Thoracic aorta (tissue), 2 donors: Measurements from ENCODE around the gene COL24A1. TPM values are rescaled to one million over a fixed set of nuclear protein-coding genes. Genes with fewer than 3 reads are reported as not detected.

Experiments
- ATAC-seq: fragments of 150-250 bp; one replicate; pipeline ENCODE4 v1.8.0; 2017; ENCODE audit warnings: low read depth; ENCODE audit not compliant: insufficient number of reproducible peaks, low FRiP score
- DNase-seq: peaks from one replicate; pipeline ENCODE4 v3.0.0-alpha.2; 2020; ENCODE audit warnings: low spot score
- H3K27ac ChIP-seq, 2 donors: fragments of 200-600 bp; sonication (generic); 1 replicate in 1 of 2; 2 replicates in 1 of 2; pipeline ENCODE4 v1.5.1; 2016; ENCODE audit warnings: mild to moderate bottlenecking in 2 of 2, moderate library complexity in 2 of 2
- H3K27me3 ChIP-seq: fragments of 200-600 bp; sonication (generic); replicated peaks from 2 replicates; pipeline ENCODE4 v1.6.0; 2016; ENCODE audit warnings: mild to moderate bottlenecking; ENCODE audit not compliant: insufficient read depth
- H3K36me3 ChIP-seq: fragments of 200-600 bp; sonication (generic); one replicate; pipeline ENCODE4 v1.5.1; 2016
- H3K4me1 ChIP-seq, 2 donors: fragments of 200-600 bp; sonication (generic); 1 replicate in 1 of 2; 2 replicates in 1 of 2; pipeline versions ENCODE4 v1.5.1 to v1.6.0; 2016; ENCODE audit warnings: low read depth in 2 of 2, mild to moderate bottlenecking in 1 of 2; ENCODE audit not compliant: control insufficient read depth in 1 of 2
- H3K4me3 ChIP-seq: fragments of 200-600 bp; sonication (generic); 2 replicates; pipeline ENCODE4 v1.5.1; 2016; ENCODE audit warnings: mild to moderate bottlenecking
- H3K9me3 ChIP-seq: fragments of 200-600 bp; sonication (generic); 2 replicates; pipeline ENCODE4 v1.5.1; 2016
- total RNA-seq, 2 donors: library from RNA; depleted of rRNA; stranded (reverse); fragments of >200 nt; gene quantifications; one replicate each; pipeline versions ENCODE4 v1.1.0 to v1.2.3, GENCODE V29; 2016
- TF ChIP-seq, protein P1 (sequence below): fragments of 200-600 bp; sonication (generic); IDR thresholded peaks from one replicate; pipeline ENCODE4 v1.5.1; 2019; ENCODE audit warnings: antibody characterized with exemption

Gene COL24A1
- total RNA-seq, 2 donors from 2014 or later: 1.6 to 2.8 TPM

DNA sequence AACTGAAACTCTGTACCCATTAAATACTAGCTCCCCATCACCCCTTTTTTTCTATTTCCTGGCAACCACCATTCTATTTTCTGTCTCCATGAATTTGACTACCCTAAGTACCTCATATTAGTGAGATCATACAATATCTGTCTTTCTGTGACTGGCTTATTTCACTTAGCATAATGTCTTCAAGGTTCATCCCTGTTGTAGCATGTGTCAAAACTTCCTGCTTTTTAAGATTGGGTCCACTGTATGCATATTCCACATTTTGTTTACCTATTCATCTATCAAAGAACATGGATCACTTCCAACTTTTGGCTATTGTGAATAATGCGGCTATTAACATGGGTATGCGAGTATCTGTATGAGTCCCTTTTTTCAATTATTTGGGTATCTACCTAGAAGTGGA, 266.7 kb downstream of the COL24A1 start:
- Histone ChIP-seq H3K4me3 (no peak overlapping the region), H3K9me3 (no peaks in the 10 kb centered on the region), H3K4me1 (no peaks in the 10 kb centered on the region), H3K27ac (no peak overlapping the region), H3K27me3 (no peaks in the 10 kb centered on the region), H3K36me3 (no peaks in the 10 kb centered on the region)
- TF ChIP-seq, protein P1, sequence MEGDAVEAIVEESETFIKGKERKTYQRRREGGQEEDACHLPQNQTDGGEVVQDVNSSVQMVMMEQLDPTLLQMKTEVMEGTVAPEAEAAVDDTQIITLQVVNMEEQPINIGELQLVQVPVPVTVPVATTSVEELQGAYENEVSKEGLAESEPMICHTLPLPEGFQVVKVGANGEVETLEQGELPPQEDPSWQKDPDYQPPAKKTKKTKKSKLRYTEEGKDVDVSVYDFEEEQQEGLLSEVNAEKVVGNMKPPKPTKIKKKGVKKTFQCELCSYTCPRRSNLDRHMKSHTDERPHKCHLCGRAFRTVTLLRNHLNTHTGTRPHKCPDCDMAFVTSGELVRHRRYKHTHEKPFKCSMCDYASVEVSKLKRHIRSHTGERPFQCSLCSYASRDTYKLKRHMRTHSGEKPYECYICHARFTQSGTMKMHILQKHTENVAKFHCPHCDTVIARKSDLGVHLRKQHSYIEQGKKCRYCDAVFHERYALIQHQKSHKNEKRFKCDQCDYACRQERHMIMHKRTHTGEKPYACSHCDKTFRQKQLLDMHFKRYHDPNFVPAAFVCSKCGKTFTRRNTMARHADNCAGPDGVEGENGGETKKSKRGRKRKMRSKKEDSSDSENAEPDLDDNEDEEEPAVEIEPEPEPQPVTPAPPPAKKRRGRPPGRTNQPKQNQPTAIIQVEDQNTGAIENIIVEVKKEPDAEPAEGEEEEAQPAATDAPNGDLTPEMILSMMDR: no peak
- DNase-seq (no peak), ATAC-seq (no peak)

DNA sequence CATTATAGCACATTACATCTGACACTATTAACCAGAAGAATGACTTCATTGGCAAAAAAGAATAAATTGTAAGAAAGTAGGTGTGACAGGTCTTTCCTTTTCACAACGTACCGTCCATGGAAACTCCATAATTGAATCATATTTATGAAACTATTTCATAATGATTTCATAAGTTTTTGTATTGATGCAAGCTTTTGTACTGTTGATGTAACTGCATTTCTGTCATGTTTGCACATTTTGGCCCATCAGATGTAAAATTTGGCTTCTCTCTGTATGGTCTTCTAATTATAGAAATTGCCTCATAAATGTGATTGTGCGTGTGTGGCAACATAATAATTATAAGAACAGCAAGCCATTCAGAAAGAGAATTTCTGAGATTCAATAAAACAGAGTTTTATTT, 267.7 kb downstream of the COL24A1 start:
- TF ChIP-seq, protein P1: no peak
- ATAC-seq (no peak), DNase-seq (no peak)
- H3K4me3 ChIP-seq: no peak overlapping the region
- no peaks in the 10 kb centered on the region for H3K27me3 ChIP-seq
- no peaks in the 10 kb centered on the region for H3K36me3 ChIP-seq
- no peak overlapping the region for H3K27ac ChIP-seq
- no peaks in the 10 kb centered on the region for H3K9me3 ChIP-seq
- no peaks in the 10 kb centered on the region for H3K4me1 ChIP-seq

DNA sequence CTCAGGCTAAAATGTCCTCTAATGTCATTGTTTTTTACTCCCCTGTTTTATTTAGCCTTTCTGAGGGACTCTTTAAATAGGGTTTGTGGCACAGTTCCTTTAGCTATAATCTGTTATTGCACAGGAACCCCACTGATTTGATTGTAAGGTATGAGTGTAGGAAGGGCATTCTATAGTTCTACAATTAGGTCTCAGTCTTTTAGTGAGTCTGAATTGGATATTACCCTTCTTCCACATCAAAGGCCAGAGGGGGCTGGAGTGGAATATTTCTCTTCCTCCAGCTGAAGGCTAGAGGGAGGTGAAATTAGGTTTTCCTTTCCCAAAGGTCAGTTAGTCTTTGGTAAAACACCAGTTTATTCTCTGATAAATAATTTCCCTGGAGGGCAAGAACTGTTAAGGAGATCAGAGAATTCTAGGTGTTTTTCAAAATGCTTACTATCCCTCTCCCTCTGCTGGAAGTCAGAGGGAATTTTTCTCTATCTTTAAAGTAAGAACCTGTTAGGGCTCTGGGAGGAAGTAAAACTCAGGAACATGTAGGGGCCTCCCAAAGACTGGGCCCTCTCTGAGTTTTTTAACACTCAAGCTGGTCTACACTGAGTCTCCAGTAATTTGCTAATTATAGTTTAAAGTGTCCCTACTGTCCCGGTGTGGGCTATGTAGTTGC, 272.1 kb downstream of the COL24A1 start:
- Histone ChIP-seq H3K9me3 (no peaks in the 10 kb centered on the region), H3K4me1 (no peaks in the 10 kb centered on the region), H3K36me3 (no peaks in the 10 kb centered on the region), H3K27me3 (no peaks in the 10 kb centered on the region), H3K27ac (no peak overlapping the region), H3K4me3 (no peak overlapping the region)
- TF ChIP-seq, protein P1: peak; percentile 15
- ATAC-seq (no peak), DNase-seq (no peak)

DNA sequence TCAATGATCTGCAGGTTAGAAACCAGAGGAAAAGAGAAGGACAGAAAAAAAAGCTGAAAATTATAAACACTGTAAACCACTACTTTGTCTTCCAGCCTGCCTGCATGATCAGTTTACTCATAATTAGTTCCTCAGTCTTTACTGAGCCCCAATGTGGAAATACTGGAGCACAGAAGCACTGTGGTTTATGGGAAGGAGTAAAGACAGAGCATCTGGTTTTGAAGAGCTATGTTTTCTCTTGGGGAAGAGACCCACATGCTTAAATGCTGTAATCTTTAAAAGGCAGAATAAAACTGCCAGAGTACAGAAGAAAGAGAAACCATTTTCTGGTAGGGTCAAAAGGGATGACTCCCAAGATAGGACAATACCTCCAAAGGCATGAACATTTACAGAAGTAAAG, 289.4 kb downstream of the COL24A1 start:
- Histone ChIP-seq H3K27me3 (no peaks in the 10 kb centered on the region), H3K4me3 (no peak overlapping the region), H3K36me3 (no peaks in the 10 kb centered on the region), H3K27ac (no peak overlapping the region), H3K4me1 (no peaks in the 10 kb centered on the region), H3K9me3 (no peaks in the 10 kb centered on the region)
- DNase-seq: no peak
- ATAC-seq: no peak
- TF ChIP-seq, protein P1: no peak

DNA sequence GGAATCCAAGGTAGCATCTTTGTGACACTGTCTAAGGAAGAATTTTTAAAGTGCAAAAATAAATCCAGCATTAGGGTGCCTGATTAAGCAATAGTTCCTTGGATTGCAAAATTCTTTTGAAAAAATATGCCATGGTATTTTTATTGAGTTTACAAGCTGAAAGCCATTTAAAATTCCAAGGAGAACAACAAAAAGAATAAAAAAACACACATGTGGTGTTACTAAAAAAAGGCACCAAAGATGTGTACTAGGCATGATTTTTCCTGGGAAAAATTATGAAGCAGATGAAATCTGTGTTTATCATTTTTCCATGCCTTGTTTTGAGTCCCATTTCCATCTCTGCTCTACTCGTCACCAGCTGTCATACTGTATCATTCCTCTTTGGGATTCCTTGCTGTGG, 291.4 kb downstream of the COL24A1 start:
- Histone ChIP-seq H3K9me3 (no peaks in the 10 kb centered on the region), H3K27ac (no peak overlapping the region), H3K36me3 (no peaks in the 10 kb centered on the region), H3K27me3 (no peaks in the 10 kb centered on the region), H3K4me1 (no peaks in the 10 kb centered on the region), H3K4me3 (no peak overlapping the region)
- no peak for ATAC-seq
- no peak for DNase-seq
- TF ChIP-seq, protein P1: no peak
